ENCODE measurements around the gene ADIG.

GRCh38 chr20:38633577-38634093 is 52.6 kb downstream of the ADIG start:
- TF ChIP-seq CTCF (conservative IDR thresholded peaks at IDR 0.05 in 1 of 2, IDR thresholded peaks at IDR 0.05 in 1 of 2; ENCODE audit: low read depth in 1 of 2, low read length in 2 of 2) (peak; percentile 71 to 92), EZH2 (IDR thresholded peaks at IDR 0.05; ENCODE audit: low read length, missing control alignments) (no peak)

Data from fibroblast of lung (primary cell).